ENCODE data around the gene TAF4B.

GRCh38 chr18:26196605-26197004 lies 29.6 kb upstream of the TAF4B start:
- no peak for TF ChIP-seq CBX2 (IDR thresholded peaks at IDR 0.05; ENCODE audit: insufficient read depth, low read length, poor library complexity, severe bottlenecking)
- no peak for TF ChIP-seq CTCF (IDR thresholded peaks at IDR 0.05 in 2 of 3, conservative IDR thresholded peaks at IDR 0.05 in 1 of 3; ENCODE audit: insufficient read depth in 2 of 3, low read depth in 1 of 3, low read length in 3 of 3)
- TF ChIP-seq POLR2G (IDR thresholded peaks at IDR 0.05; ENCODE audit: low read depth, low read length) = no peak
- TF ChIP-seq, protein P1, sequence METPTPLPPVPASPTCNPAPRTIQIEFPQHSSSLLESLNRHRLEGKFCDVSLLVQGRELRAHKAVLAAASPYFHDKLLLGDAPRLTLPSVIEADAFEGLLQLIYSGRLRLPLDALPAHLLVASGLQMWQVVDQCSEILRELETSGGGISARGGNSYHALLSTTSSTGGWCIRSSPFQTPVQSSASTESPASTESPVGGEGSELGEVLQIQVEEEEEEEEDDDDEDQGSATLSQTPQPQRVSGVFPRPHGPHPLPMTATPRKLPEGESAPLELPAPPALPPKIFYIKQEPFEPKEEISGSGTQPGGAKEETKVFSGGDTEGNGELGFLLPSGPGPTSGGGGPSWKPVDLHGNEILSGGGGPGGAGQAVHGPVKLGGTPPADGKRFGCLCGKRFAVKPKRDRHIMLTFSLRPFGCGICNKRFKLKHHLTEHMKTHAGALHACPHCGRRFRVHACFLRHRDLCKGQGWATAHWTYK (CRISPR knock-in tag; IDR thresholded peaks at IDR 0.05) = no peak
- TF ChIP-seq, protein P2, sequence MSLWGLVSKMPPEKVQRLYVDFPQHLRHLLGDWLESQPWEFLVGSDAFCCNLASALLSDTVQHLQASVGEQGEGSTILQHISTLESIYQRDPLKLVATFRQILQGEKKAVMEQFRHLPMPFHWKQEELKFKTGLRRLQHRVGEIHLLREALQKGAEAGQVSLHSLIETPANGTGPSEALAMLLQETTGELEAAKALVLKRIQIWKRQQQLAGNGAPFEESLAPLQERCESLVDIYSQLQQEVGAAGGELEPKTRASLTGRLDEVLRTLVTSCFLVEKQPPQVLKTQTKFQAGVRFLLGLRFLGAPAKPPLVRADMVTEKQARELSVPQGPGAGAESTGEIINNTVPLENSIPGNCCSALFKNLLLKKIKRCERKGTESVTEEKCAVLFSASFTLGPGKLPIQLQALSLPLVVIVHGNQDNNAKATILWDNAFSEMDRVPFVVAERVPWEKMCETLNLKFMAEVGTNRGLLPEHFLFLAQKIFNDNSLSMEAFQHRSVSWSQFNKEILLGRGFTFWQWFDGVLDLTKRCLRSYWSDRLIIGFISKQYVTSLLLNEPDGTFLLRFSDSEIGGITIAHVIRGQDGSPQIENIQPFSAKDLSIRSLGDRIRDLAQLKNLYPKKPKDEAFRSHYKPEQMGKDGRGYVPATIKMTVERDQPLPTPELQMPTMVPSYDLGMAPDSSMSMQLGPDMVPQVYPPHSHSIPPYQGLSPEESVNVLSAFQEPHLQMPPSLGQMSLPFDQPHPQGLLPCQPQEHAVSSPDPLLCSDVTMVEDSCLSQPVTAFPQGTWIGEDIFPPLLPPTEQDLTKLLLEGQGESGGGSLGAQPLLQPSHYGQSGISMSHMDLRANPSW (CRISPR knock-in tag; IDR thresholded peaks at IDR 0.05) = no peak
- TF ChIP-seq RFX5 (IDR thresholded peaks at IDR 0.05; ENCODE audit: low read depth, low read length) = no peak
- TF ChIP-seq FOXA1 (IDR thresholded peaks at IDR 0.05; ENCODE audit: borderline replicate concordance) = no peak
- TF ChIP-seq TFAP4 (CRISPR knock-in tag; IDR thresholded peaks at IDR 0.05; ENCODE audit: borderline replicate concordance) = no peak
- TF ChIP-seq SAFB (IDR thresholded peaks at IDR 0.05; ENCODE audit: borderline replicate concordance, low read depth, low read length) = no peak
- no peak for TF ChIP-seq HOMEZ (CRISPR knock-in tag; IDR thresholded peaks at IDR 0.05)
- no peak for TF ChIP-seq MAZ (CRISPR knock-in tag; conservative IDR thresholded peaks at IDR 0.05 in 1 of 2, IDR thresholded peaks at IDR 0.05 in 1 of 2)
- TF ChIP-seq ATF6 (CRISPR knock-in tag; IDR thresholded peaks at IDR 0.05) = no peak
